ENCODE measurements around the gene FAM20C.
"Not testable (repeated sequence)": the region's sequence is repeated elsewhere in the genome, so short reads cannot be mapped to it uniquely, and the experiment has no call there.

The FAM20C gene

GRCh38 chr7:174716-175115, 17.7 kb upstream of the FAM20C start:
- no peak for DNase-seq

GRCh38 chr7:175955-176354, 16.4 kb upstream of the FAM20C start:
- no peak for DNase-seq

- no peak for DNase-seq
These were observed 16.0 kb upstream of the FAM20C start for GRCh38 chr7:176381-176780.

GRCh38 chr7:176786-177459, 15.4 kb upstream of the FAM20C start:
- DNase-seq = no peak

GRCh38 chr7:178444-178843, 13.9 kb upstream of the FAM20C start:
- no peak for DNase-seq

GRCh38 chr7:179209-179681, 13.1 kb upstream of the FAM20C start:
- no peak for DNase-seq

GRCh38 chr7:179948-180694, 12.2 kb upstream of the FAM20C start:
- DNase-seq = no peak

- DNase-seq = no peak
These were observed 10.6 kb upstream of the FAM20C start for GRCh38 chr7:181738-182137.

- not testable (repeated sequence) for DNase-seq
These were observed 9.9 kb upstream of the FAM20C start for GRCh38 chr7:182502-182901.

- no peak for DNase-seq
These were observed 8.7 kb upstream of the FAM20C start for GRCh38 chr7:183496-184292.

- DNase-seq = no peak
These were observed 7.8 kb upstream of the FAM20C start for GRCh38 chr7:184294-185264.

GRCh38 chr7:186516-187113, 5.8 kb upstream of the FAM20C start:
- no peak for DNase-seq

GRCh38 chr7:187227-187927, 5.0 kb upstream of the FAM20C start:
- no peak for DNase-seq

- DNase-seq = no peak
These were observed 4.2 kb upstream of the FAM20C start for GRCh38 chr7:188174-188573.

GRCh38 chr7:188727-189500, 3.5 kb upstream of the FAM20C start:
- DNase-seq = no peak

- no peak for DNase-seq
These were observed 2.7 kb upstream of the FAM20C start for GRCh38 chr7:189719-190118.

GRCh38 chr7:190196-190595, 2.2 kb upstream of the FAM20C start:
- DNase-seq = no peak

- DNase-seq = no peak
These were observed 1.0 kb upstream of the FAM20C start for GRCh38 chr7:191105-191980.

- DNase-seq = no peak
These were observed 520 bp downstream of the FAM20C start for GRCh38 chr7:192701-193480.
